Upper lobe of left lung (tissue), 4 donors: ENCODE results near the gene ANKS1B.

Experiments
- POLR2A ChIP-seq, 4 donors: fragments of 450-650 bp; IDR thresholded peaks; one replicate each; pipeline ENCODE4 v1.5.1; 2016 to 2017; ENCODE audit warnings: antibody characterized with exemption in 4 of 4, mild to moderate bottlenecking in 2 of 4
- TF ChIP-seq, protein P1 (sequence below), 6 experiments: fragments of 450-650 bp in 4 of 6; fragments of 200-600 bp in 2 of 6; sonication (generic) in 2 of 6; IDR thresholded peaks; one replicate each; pipeline ENCODE4 v1.5.1; 2016 to 2019; ENCODE audit warnings: antibody characterized with exemption in 6 of 6

DNA sequence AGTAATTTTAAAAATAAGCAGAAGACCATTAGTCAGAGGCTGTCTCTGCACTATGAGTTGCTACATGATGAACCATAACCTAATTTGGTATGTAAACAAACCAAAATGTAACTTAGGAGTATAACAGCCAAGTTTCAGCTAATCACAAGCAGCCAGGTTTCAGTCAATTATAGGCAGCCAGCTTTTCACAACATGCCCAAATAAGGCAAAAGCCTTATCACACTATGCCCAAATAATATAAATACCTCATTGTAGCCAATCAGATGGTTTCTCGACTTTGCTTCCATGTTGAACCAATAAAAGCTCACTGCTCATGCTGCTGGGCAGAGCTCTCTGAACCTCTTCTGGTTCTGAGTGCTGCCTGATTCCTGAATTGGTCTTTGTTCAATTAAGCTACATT is 298.6 kb downstream of the ANKS1B start:
- no peak for TF ChIP-seq POLR2A (IDR thresholded peaks at IDR 0.05)
- TF ChIP-seq, protein P1, sequence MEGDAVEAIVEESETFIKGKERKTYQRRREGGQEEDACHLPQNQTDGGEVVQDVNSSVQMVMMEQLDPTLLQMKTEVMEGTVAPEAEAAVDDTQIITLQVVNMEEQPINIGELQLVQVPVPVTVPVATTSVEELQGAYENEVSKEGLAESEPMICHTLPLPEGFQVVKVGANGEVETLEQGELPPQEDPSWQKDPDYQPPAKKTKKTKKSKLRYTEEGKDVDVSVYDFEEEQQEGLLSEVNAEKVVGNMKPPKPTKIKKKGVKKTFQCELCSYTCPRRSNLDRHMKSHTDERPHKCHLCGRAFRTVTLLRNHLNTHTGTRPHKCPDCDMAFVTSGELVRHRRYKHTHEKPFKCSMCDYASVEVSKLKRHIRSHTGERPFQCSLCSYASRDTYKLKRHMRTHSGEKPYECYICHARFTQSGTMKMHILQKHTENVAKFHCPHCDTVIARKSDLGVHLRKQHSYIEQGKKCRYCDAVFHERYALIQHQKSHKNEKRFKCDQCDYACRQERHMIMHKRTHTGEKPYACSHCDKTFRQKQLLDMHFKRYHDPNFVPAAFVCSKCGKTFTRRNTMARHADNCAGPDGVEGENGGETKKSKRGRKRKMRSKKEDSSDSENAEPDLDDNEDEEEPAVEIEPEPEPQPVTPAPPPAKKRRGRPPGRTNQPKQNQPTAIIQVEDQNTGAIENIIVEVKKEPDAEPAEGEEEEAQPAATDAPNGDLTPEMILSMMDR (IDR thresholded peaks at IDR 0.05), result no peak
